Mesenteric fat pad (tissue), 1 donor: ENCODE data around the gene ORM2. TPM values are rescaled to one million over a fixed set of nuclear protein-coding genes. Genes with fewer than 3 reads are reported as not detected.
A peak's percentile ranks its signal among the peaks of the same experiment; 100 is the strongest.

Source experiments
- DNase-seq: peaks from one replicate; pipeline ENCODE4 v3.0.0-alpha.2; 2020; ENCODE audit warnings: low spot score
- total RNA-seq: library from RNA; stranded (reverse); fragmentation: NEBNext Ultra II Directional; extraction: Animal tissue kit (Norgen Biotek cat#: 25700); gene quantifications from one replicate; pipeline ENCODE4 v1.2.1, GENCODE V29; 2021
- donor health status: DM: yes; HTN: yes; CAD: no.

Gene ORM2
- total RNA-seq, 1 donor from 2014 or later, result not detected

DNA sequence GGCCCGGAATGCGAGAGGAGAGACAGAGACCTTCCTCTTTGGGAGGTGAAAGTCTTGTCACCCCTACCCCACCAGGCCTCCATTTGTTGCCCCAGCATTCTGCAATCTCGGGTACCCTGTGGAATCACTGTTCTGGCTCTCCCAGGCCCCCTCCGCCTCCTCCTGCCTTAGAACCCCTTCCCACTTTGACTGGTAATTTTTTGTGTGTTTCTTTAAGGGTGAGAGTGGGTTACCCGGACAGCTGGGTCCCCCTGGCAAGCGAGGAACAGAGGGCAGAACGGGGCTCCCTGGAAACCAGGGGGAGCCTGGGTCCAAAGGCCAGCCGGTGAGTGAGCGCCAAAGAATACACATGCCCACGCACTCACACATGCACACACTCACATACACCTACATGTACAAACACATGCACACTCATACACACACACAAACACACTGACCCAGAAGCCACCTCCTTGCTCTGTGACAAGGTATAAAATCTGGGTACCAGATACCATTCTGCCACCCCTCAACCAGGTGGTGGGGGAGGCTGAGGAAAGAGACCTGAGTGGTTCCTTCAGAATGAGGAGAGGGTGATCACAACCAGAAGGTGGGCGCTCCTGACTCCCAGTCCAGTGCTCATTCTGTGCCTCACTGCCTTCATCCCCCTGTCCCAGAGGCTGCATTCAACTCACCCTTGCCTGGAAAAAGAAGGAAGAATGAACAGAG lies 37.6 kb upstream of the ORM2 start:
- peak; percentile 57 for DNase-seq

DNA sequence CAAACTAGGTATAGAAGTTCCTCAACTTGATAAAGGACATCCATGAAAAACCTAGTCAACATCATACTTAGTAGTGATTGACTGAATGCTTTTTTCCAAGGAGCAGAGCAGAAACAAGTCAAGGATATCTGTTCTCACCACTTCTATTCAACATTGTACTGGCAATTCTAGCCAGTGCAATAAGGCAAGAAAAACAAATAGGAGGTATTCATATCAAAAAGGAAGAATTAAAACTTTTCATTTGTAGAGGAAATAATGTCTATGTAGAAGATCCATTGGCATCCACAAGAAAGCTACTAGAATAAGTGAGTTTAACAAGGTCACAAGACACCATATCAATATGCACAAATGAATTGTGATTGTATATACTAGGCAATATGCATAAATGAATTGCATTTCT lies 35.0 kb upstream of the ORM2 start:
- no peak for DNase-seq

DNA sequence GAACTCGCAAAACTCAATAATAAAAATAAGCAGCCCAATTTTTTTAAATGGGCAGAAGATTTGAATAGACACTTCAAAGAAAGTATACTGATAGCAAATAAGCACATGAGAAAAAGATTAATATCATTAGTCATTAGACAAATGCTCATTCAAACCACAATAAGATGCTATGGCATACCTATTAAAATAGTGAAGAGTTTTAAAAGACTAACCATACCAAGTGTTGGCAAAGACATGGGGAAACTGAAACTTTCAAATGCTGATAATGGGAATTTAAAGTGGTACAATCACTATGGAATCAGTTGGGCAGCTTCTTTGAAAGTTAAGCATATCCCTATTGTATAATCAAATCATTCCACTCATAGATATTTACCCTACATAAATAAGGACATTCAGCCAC lies 33.3 kb upstream of the ORM2 start:
- DNase-seq, result no peak

DNA sequence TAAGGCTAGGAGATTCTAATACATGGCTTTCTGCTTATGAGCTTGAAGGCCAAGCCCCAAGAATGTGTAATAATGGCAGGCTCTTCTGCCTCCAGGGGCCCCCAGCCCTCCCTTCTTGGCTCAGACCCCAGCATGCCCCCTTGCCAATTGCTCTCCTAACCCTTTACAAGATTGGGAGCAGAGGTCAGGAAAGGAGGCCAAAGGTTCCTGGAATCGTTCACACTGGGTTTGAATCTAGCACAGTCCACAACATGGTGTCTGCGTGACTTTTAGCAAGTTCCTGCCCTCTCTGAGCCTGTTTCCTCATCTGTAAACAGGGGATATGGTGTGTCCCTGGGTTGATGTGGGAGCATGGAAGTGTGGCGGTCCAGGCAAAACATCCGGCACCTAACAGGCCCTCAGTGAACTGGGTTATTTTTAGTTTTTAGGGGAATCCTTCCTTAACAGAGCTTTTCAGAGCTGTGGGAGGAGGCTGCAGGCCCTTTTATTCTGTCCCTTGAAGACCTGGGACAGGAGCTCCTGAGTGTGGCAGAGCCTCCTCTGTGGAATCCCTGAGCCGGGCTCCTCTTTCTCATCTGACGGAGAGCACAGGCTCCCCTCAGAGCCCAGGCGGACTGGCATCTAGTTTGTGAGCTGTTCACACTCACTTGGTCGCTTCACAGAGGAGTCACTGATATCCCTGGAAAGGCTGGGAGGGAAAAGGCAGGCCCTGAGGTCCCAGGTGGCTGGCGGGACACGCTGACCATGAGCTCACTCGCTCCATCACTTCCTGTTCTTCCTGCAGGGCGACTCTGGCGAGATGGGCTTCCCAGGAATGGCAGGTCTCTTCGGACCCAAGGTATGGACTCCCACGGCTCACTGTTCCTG lies 30.1 kb upstream of the ORM2 start:
- DNase-seq, result peak; percentile 69

DNA sequence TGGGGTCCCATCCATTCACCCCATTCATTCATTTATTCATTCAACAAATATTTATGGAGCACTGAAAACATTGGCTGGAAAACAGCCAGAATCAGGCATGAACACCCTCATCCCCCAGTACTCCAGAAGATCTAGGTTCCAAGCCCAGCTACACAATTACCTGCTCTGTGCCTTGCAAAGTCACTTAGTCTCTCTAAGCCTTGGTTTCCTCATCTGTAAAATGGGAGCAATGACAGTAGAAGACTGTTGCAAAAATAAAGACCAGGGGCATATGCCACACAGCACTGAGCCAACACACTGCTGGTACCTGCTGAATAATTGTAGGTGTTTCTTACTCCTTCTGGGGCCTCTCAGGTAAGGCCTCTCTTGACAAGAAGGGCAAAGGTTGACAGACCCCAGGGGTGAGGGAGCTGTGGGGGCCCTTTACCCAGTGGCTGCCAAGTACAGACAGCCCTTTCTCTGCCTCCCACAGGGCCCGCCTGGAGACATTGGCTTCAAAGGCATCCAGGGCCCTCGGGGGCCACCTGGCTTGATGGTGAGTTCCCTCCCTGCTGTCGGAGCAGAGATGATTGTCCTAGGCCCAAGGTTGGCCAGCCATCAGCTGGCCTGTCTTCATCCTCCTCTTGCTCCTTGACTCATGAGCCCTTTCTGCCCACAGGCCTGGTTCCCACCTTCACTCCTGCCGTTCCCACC lies 29.4 kb upstream of the ORM2 start:
- no peak for DNase-seq

DNA sequence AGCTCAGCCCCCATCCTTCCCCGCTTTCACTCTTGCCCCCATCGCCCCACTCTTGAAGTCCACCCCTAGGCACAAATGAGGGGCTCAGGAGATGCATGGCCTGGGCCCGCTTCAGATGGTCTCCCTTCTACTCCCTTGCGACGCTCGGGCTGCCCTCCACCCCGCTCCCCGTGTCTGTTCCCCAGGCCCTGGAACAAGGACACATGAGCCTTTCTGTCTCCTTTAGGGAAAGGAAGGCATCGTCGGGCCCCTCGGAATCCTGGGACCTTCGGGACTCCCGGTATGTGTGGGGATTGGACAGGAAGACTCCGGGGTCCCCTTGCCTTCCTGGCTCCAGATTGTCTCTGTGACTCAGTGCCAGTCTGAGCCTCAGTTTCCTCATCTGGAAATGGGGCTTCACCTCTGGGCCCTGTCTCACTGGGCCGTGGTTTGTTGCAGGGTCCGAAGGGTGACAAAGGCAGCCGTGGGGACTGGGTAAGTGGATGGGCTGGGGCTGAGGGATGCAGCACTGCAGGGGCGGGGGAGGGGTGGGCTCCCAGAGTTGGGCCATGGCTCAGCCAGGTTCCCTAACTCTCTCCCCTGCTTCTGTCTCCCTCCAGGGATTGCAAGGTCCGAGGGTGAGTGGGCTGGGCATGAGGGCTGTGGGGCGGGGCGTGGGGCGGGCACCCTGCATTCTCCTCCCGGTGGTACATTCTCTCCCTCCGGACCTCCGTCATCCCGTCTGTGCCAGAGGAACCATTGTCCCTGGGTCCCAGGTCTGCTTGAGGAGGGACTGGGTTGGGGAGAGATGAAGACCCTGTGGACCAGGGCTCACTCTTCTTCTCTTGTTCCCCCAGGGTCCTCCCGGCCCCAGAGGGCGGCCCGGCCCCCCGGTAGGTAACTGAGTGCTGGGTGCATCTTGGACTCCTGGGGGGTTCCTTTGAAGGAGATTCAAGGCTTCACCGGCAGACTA lies 28.5 kb upstream of the ORM2 start:
- DNase-seq, result peak; percentile 80

DNA sequence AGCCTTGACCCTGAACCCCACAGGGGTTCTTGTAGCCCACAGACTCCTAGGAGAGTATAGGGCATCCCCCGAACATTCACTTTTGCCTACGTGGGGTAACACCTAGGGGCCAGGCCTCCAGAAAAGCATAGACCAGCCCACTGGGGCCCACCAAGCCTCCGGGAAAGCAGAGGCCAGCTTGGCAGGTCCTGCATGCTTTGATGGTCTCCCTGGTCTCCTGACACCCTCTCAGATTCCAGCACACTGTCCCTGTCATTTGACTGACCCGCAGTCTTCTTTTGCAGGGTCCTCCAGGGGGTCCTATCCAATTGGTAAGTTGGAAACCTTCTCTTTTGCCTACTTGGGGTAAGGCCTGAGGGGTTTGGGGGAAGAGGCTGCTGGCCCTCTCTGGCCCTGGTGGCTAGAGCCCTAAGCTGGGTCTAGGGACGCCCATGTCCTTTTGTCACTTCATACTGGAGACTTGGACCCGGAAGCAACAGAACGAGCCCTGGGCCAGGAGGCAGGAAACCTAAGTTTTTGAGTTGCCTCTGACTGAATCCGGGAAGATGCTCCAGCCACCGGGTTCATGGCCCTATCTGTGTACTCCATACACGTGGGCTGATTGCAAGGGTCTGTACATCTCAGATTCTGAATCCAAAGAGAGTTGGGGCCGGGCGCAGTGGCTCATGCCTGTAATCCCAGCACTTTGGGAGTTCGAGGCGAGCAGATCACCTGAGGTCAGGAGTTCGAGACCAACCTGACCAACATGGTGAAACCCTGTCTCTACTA lies 27.7 kb upstream of the ORM2 start:
- peak; percentile 74 for DNase-seq

- peak; percentile 28 for DNase-seq
These were observed 26.9 kb upstream of the ORM2 start for GRCh38 chr9:114302727-114303126.

DNA sequence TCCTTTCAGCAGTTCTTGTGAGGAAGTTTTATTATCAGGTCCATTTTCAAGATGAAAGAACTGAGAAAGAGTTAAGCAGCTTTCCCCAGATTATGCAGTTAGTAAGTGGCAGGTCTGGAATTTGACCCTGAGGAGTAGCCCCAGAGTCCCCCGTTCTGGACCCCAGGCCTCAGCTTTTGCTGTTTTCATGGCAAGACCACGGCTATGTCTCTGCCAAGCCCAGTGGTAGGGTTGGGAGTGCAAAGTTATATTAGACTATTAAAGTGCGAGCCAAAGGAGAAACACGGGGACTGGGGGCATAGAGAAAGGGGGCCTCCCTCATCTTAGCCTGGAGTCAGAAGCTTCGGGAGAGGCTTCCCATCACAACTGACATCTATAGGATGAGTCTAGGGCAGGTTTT lies 26.1 kb upstream of the ORM2 start:
- peak; percentile 35 for DNase-seq

- DNase-seq, result peak; percentile 73
These were observed 25.7 kb upstream of the ORM2 start for GRCh38 chr9:114303977-114304376.

DNA sequence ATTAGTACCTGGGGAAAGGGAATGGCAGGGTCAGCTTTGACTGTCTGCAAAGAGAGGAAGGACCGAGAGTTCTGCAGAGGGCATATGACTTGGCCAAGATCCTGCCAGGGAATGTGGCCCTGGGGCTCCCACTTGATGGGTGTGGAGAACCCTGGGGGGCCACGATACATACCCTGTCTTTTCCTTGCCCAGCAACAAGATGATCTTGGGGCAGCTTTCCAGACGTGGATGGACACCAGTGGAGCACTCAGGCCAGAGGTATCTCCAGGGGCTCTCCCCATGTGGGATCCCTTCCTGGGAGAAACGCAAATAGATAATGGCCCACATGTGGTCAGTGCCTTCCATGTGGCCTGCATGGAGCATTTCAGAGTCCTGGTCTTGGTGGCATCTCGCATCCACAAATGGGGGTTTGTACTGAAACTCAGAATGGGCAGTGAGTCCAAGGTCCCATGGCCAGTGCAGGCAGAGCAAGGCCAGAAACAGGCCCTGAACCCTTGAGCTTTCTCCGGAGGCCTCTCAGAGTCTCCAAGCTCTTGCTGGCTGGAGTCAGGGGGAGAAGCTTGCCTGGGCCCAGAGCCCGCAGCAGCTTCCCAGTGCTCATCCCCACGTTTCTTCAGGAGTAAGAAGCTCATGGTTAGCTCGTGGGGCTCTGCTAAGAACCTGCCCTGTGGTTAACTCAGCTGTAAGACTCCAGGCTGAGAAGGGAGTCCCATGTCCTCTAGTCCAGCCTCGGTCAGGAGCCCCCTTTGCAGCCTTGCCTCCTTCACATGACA lies 25.1 kb upstream of the ORM2 start:
- peak; percentile 78 for DNase-seq

DNA sequence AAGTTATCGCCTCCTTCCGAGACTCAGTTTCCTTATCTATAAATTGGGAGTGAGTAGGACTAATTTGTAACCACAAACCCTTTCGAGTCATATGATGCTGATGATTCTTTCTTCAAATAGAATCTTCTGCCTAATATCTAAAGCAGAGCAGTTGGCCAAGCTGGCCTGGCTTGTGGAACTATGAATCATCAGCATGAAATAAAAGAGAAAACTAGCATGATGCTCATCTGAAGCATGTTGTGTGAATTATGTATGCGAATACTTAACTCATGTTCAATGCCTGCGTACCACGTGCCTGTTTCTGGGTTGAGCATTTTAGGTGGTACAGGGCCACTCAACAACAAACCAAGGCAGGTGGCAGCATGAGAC lies 21.8 kb upstream of the ORM2 start:
- no peak for DNase-seq

DNA sequence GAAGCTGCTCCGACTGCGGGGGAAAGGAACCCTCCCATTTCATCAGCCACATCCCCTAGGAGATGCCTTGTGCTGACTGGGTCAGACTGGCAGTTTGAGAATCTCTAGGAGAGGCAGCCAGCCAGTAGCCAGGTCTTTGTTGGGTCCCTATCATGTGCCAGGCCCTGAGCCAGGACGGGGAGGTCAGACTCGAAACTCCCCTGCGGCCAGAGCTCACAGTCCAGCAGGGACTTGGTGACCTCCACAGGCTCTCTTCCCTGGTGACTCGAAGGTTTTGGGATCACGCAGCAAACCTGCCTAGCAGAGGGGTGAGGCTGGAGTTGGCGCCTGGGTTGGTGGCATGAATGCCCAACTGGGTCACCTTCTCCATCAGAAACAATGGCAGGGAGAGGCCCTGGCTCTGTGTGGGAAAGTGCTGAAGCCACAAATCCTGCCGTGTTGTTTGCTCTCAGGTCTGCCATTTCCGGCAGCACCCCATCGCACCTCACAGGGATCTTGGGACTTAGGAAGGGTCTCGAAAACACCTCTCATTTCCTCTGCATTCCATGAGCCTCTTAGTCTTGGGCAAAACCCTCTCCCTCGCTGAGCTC lies 21.2 kb upstream of the ORM2 start:
- peak; percentile 76 for DNase-seq

GRCh38 chr9:114309096-114309495 lies 20.6 kb upstream of the ORM2 start:
- peak; percentile 62 for DNase-seq

GRCh38 chr9:114310471-114311450 lies 18.9 kb upstream of the ORM2 start:
- DNase-seq, result peak; percentile 64

DNA sequence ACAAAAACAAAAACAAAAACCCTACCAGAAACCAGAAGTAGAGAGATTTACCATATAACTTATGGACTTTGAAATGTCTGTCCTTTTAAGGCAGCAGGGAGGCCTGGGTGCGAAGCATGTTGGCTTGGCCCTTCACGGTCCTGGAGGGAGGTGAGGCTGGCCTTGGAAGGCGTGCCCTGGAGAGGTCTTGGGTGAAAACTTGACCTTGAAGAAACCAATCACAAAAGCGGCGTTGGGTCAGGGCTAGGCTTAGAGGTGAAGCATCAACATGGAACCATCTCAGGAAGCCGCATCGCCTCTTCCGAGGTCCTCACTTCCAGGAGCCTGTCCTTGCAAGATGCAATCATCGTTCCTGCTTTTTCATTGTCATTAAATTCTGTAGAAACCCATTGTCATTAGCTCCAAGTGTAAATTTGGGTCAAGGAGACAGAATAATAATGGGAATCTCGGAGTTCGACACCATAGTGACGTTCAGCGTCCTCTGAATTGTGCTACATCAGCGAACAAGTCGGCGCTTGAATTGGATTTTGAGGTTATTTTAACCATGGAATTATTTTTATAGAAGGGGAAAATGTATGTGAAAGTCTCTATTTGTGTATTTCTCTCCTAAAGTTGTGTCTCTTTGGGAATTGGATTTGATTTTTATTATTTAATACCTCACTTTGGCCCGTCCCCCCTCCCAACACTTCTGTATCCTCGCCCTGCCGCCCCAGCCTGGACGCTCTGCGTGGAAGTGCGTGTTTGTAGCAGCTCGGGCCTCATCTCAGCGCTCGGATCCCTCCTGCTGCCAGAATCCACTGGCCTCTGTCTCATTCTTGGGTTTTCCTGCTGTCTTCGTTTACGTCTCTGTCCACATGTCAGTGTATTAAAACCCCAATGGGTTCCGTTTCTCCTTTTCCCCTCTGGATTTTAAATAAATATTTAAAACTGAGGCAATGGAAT lies 17.8 kb upstream of the ORM2 start:
- peak; percentile 69 for DNase-seq

DNA sequence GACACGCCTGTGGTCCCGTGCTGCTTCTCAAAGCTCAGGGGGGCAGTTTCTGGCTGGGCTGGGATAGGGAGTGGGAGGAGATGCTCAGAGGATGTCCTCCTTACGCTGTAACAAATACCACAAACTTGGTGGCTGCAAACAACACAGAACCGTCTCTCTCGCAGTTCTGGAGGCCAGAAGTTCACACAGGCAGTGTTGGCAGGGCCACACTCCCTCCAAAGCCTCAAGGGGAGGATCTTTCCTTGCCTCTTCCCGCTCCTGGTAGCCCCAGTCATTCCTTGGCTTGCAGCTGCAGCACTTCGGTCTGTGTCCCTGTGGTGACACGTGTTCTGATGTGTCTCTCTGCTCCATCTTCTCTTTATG lies 17.2 kb upstream of the ORM2 start:
- peak; percentile 43 for DNase-seq
